Left lung (tissue), 14 donors: ENCODE measurements around the gene GARRE1. TPM values are rescaled to one million over a fixed set of nuclear protein-coding genes. Genes with fewer than 3 reads are reported as not detected.
A peak's percentile ranks its signal among the peaks of the same experiment; 100 is the strongest.
"Not testable (repeated sequence)": the region's sequence is repeated elsewhere in the genome, so short reads cannot be mapped to it uniquely, and the experiment has no call there.

Source experiments
- ATAC-seq: fragments of 200-7000 bp; cut with Tn5 transposase; one replicate; pipeline ENCODE4 v1.9.1; 2020; ENCODE audit warnings: moderate library complexity
- DNase-seq, 4 donors: peaks; one replicate each; pipeline ENCODE4 v3.0.0-alpha.2; 2013 to 2020
- H3K27ac ChIP-seq, 2 donors: fragments of 200-600 bp; sonication (generic) in 1 of 2; one replicate each; pipeline versions ENCODE4 v1.5.0 to v1.8.0; 2020 to 2021
- H3K27me3 ChIP-seq, 2 donors: fragments of 200-600 bp; sonication (generic) in 1 of 2; one replicate each; pipeline versions ENCODE4 v1.5.0 to v1.8.0; 2020 to 2021
- H3K36me3 ChIP-seq, 2 donors: fragments of 200-600 bp; sonication (generic) in 1 of 2; one replicate each; pipeline versions ENCODE4 v1.5.0 to v1.8.0; 2020 to 2021
- H3K4me1 ChIP-seq, 2 donors: fragments of 200-600 bp; one replicate each; pipeline ENCODE4 v1.8.0; 2021
- H3K4me3 ChIP-seq, 2 donors: fragments of 200-600 bp; sonication (generic) in 1 of 2; one replicate each; pipeline versions ENCODE4 v1.5.0 to v1.8.0; 2020 to 2021; ENCODE audit warnings: mild to moderate bottlenecking in 1 of 2
- H3K9me3 ChIP-seq, 2 donors: fragments of 200-600 bp; sonication (generic) in 1 of 2; one replicate each; pipeline versions ENCODE4 v1.5.0 to v1.8.0; 2020 to 2021
- intact Hi-C, 2 donors: fragments of 100-400 bp; cut with DNase I; formaldehyde crosslinking; loops; one replicate each; pipeline versions ENCODE4 v1.11.2 to v1.14.2; 2022
- long read RNA-seq, 12 donors: library from polyadenylated mRNA in 2 of 12; unstranded in 2 of 12; transcript quantifications; one replicate each; pipeline ENCODE4 v2.0.0 and lab custom pipeline, GENCODE V29; 2019 to 2026
- polyA plus RNA-seq, 6 donors: library from polyadenylated mRNA; unstranded; fragments of 120-200 nt; gene quantifications; one replicate each; pipeline ENCODE4 v1.2.1, GENCODE V29; 2013; ENCODE audit not compliant: insufficient read length in 6 of 6
- total RNA-seq, 2 donors: library from RNA; stranded (reverse); fragmentation: NEBNext Ultra II Directional; extraction: Animal tissue kit (Norgen Biotek cat#: 25700); gene quantifications; one replicate each; pipeline ENCODE4 v1.2.1, GENCODE V29; 2021
- TF ChIP-seq, protein P1 (sequence below), 2 donors: fragments of 200-600 bp; sonication (generic) in 1 of 2; IDR thresholded peaks; one replicate each; pipeline versions ENCODE4 v1.5.0 to v1.8.0; 2021; ENCODE audit warnings: antibody characterized with exemption in 2 of 2
- donor health status: DM: no; HTN: yes; CAD: no.
- donor health status: DM: no; HTN: no; CAD: no.

Gene GARRE1
- total RNA-seq = 10 to 100 TPM; 26.2 to 26.7 TPM
- 10 to 100 TPM; 35.8 to 45.2 (median 37.1) TPM for polyA plus RNA-seq
- long read RNA-seq, donor 1, partial matches to known transcripts = 61 of 68 reads
- long read RNA-seq, donor 1, other reads (novel, unspliced or antisense) = 0 of 68 reads
- long read RNA-seq, donor 2, transcript KIAA0355-205 (3 exons, 1,313 nt) = major isoform, 7 of 49 reads
- long read RNA-seq, donor 2, partial matches to known transcripts = 41 of 49 reads
- long read RNA-seq, donor 2, other reads (novel, unspliced or antisense) = 0 of 49 reads
- long read RNA-seq, donor 3, full-length matches to known transcripts = 4 of 9 reads
- long read RNA-seq, donor 3, partial matches to known transcripts = 5 of 9 reads
- long read RNA-seq, donor 3, other reads (novel, unspliced or antisense) = 0 of 9 reads
- long read RNA-seq, donor 4, partial matches to known transcripts = 0 of 1 reads
- long read RNA-seq, donor 4, other reads (novel, unspliced or antisense) = 0 of 1 reads
- long read RNA-seq, donor 5, transcript KIAA0355-207 (2 exons, 856 nt) = major isoform, 5 of 31 reads
- long read RNA-seq, donor 5, partial matches to known transcripts = 24 of 31 reads
- long read RNA-seq, donor 5, other reads (novel, unspliced or antisense) = 0 of 31 reads
- long read RNA-seq, donor 6, partial matches to known transcripts = 33 of 36 reads
- long read RNA-seq, donor 6, other reads (novel, unspliced or antisense) = 0 of 36 reads
- long read RNA-seq, donor 7 = 0 reads
- long read RNA-seq, donor 8, full-length matches to known transcripts = 3 of 48 reads
- long read RNA-seq, donor 8, partial matches to known transcripts = 45 of 48 reads
- long read RNA-seq, donor 8, other reads (novel, unspliced or antisense) = 0 of 48 reads
- long read RNA-seq, donor 9 = 0 reads
- long read RNA-seq, donor 10, partial matches to known transcripts = 0 of 1 reads
- long read RNA-seq, donor 10, other reads (novel, unspliced or antisense) = 1 of 1 reads
- long read RNA-seq, donor 11 = 0 reads
- long read RNA-seq, donor 12, partial matches to known transcripts = 32 of 33 reads
- long read RNA-seq, donor 12, other reads (novel, unspliced or antisense) = 0 of 33 reads

DNA sequence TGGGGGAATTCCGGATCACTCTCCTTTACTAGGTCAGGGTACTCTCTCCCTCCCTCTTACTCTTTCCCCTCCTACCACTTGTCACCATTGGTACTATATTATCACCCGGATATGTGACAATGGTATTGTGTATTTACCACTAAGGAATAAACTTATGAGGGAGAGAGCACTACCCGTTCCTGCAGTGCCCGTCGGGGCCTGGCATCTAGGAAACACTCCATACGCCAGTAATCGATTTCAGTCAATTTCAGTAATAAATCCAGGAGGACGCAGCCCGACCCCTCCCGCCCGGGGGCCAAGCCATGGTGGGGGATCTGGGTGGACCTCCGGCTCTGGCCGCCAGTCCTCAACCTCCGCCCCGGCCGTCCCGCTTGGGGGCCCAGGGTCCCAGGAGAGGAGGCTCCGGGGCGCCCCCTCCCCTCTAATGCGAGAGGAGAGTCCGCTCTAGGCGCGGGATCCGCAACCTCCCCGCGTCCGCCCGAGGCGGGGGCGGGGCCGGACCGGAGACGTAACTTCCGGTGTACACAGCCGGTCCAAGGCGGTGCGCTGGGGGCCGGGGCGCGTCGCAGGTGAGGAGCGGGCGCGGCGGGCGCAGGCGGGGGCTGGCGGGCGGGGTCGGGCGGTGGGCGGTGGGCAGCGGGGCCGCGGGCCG, at the start of gene GARRE1:
GARRE1 (plus strand) TSS at position 509 of the 652 bp plus-strand sequence. CDS start 45,920 bp downstream, outside the sequence.
- Histone ChIP-seq H3K4me3 (peak within 1 kb of the TSS; percentile 65 to 76), H3K4me1 (peaks cover 6 to 19% of the 10 kb centered on the region in 2 donors), H3K27me3 (peaks cover 0 to 37% of the 10 kb centered on the region in 2 donors), H3K9me3 (no peaks in the 10 kb centered on the region), H3K36me3 (no peaks in the 10 kb centered on the region), H3K27ac (peak within 1 kb of the TSS; percentile 84 to 91)
- DNase-seq (peak; percentile 81 to 96 (median 90)), ATAC-seq (peak; percentile 96)
- intact Hi-C loops = no loop called here
- TF ChIP-seq, protein P1, sequence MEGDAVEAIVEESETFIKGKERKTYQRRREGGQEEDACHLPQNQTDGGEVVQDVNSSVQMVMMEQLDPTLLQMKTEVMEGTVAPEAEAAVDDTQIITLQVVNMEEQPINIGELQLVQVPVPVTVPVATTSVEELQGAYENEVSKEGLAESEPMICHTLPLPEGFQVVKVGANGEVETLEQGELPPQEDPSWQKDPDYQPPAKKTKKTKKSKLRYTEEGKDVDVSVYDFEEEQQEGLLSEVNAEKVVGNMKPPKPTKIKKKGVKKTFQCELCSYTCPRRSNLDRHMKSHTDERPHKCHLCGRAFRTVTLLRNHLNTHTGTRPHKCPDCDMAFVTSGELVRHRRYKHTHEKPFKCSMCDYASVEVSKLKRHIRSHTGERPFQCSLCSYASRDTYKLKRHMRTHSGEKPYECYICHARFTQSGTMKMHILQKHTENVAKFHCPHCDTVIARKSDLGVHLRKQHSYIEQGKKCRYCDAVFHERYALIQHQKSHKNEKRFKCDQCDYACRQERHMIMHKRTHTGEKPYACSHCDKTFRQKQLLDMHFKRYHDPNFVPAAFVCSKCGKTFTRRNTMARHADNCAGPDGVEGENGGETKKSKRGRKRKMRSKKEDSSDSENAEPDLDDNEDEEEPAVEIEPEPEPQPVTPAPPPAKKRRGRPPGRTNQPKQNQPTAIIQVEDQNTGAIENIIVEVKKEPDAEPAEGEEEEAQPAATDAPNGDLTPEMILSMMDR (IDR thresholded peaks at IDR 0.05) = no peak

- intact Hi-C loops, H3K4me1 ChIP-seq, DNase-seq, H3K4me3 ChIP-seq, H3K27me3 ChIP-seq, ATAC-seq, H3K9me3 ChIP-seq, H3K27ac ChIP-seq: not testable (repeated sequence)
- peaks cover 0 to 78% of the 10 kb centered on the region in 2 donors for H3K36me3 ChIP-seq
These were observed 49.0 kb upstream of the GARRE1 start for GRCh38 chr19:34205324-34205723.

DNA sequence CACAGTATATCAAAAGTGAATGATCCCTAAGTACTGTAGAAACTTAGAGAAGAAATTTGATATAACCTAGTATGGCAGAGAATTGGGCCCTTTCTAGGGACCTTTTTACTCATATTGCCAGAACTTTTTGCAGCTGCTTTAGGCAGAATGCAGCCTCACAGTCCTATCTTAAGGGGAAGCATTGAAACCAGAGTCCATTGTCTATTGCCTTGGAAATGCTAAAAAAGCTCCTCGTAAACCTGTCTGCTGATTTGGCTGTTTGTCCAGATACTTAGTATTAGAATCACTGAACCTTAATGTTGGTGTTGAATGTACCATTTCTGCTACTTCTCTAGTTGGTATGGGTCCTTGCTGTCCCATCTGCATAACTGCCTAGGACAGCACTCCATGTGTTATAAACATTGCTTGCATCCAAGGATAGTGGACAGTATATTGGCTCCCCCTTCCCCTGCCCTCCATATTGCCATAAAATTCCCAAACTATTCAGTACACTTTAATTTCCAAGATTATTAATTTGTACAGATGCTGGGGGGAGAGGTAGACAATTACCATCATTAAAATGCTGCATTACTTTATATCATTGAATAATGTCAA, 46.0 kb upstream of the GARRE1 start:
- H3K4me1 ChIP-seq = no peaks in the 10 kb centered on the region
- H3K4me3 ChIP-seq = no peak overlapping the region
- ATAC-seq (no peak), DNase-seq (no peak)
- H3K9me3 ChIP-seq = no peaks in the 10 kb centered on the region
- peaks cover 0 to 86% of the 10 kb centered on the region in 2 donors for H3K36me3 ChIP-seq
- no peak overlapping the region for H3K27ac ChIP-seq
- H3K27me3 ChIP-seq = no peaks in the 10 kb centered on the region
- TF ChIP-seq, protein P1 (IDR thresholded peaks at IDR 0.05) = no peak
- intact Hi-C loops = no loop called here

GRCh38 chr19:34209726-34210125, 44.6 kb upstream of the GARRE1 start:
- Histone ChIP-seq H3K4me1 (no peaks in the 10 kb centered on the region), H3K9me3 (no peaks in the 10 kb centered on the region), H3K27ac (no peak overlapping the region), H3K4me3 (no peak overlapping the region), H3K27me3 (no peaks in the 10 kb centered on the region), H3K36me3 (peaks cover 0 to 94% of the 10 kb centered on the region in 2 donors)
- TF ChIP-seq, protein P1 (IDR thresholded peaks at IDR 0.05) = no peak
- intact Hi-C loops = no loop called here
- no peak for ATAC-seq
- DNase-seq = no peak

DNA sequence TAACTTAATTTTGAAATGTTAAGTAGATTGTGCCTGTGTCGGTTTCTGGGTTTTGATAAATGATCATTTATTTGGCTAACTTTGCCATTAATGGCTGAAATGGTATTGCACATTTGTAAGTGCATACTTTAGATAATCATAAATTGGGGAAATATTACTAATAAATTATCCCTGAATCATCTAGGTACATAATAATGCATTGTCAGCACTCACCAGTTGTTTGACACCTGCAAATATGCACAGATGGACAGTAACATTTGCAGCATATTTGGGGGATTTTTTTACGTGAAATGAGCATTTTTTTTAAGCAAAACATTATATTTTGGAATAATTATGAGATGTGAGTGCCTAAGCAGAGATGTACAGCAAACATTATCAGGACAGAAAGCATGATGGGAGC, 41.1 kb upstream of the GARRE1 start:
- TF ChIP-seq, protein P1 (IDR thresholded peaks at IDR 0.05) = no peak
- intact Hi-C loops = no loop called here
- H3K27ac ChIP-seq = no peak overlapping the region
- no peaks in the 10 kb centered on the region for H3K9me3 ChIP-seq
- no peaks in the 10 kb centered on the region for H3K27me3 ChIP-seq
- peaks cover 0 to 86% of the 10 kb centered on the region in 2 donors for H3K36me3 ChIP-seq
- H3K4me3 ChIP-seq = no peak overlapping the region
- DNase-seq (no peak), ATAC-seq (no peak)
- peaks cover 0 to 7% of the 10 kb centered on the region in 2 donors for H3K4me1 ChIP-seq
